Prostate gland (tissue), 2 donors: ENCODE measurements around the gene PRR19.
A peak's percentile ranks its signal among the peaks of the same experiment; 100 is the strongest.

Source experiments
- POLR2A ChIP-seq: fragments of 450-650 bp; IDR thresholded peaks from one replicate; pipeline ENCODE4 v1.6.1; 2016; ENCODE audit warnings: antibody characterized with exemption, mild to moderate bottlenecking
- TF ChIP-seq, protein P1 (sequence below), 4 experiments: fragments of 200-600 bp in 2 of 4; fragments of 450-650 bp in 2 of 4; sonication (generic) in 2 of 4; IDR thresholded peaks; 1 replicate in 3 of 4; 2 replicates in 1 of 4; pipeline ENCODE4 v1.5.1; 2016 to 2019; ENCODE audit warnings: antibody characterized with exemption in 4 of 4, mild to moderate bottlenecking in 2 of 4, moderate library complexity in 2 of 4

DNA sequence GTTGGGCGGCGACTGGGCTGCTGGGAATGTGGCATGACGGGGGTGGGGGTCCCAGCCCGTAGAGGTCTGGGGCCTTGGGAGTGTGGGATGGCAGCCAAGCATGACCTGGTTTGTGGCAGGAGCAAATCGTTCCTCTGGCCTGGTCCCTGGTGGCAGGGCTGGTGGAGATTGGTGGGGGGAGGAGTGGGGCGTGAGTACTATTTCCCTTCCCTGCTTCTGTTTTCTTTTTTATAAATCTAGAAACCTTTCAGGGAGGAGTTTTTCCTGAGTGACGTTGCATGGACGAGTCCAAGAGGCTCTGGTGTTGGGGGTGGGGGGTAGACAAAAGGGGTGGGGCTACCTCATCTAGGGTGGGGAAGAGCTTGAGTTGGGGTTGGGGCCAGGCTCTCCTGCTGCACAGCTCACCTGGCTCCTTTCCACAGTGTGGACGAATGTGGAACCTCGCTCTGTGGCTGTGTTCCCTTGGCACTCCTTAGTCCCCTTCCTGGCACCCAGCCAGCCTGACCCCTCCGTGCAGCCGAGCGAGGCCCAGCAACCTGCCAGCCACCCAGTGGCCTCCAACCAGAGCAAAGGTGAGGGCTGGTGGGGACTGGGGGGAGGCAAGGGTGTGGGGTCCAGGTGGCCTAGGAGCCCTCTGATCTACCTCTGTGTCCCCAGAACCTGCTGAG lies 15.4 kb upstream of the PRR19 start:
- peak; percentile 28 for TF ChIP-seq POLR2A
- TF ChIP-seq, protein P1, sequence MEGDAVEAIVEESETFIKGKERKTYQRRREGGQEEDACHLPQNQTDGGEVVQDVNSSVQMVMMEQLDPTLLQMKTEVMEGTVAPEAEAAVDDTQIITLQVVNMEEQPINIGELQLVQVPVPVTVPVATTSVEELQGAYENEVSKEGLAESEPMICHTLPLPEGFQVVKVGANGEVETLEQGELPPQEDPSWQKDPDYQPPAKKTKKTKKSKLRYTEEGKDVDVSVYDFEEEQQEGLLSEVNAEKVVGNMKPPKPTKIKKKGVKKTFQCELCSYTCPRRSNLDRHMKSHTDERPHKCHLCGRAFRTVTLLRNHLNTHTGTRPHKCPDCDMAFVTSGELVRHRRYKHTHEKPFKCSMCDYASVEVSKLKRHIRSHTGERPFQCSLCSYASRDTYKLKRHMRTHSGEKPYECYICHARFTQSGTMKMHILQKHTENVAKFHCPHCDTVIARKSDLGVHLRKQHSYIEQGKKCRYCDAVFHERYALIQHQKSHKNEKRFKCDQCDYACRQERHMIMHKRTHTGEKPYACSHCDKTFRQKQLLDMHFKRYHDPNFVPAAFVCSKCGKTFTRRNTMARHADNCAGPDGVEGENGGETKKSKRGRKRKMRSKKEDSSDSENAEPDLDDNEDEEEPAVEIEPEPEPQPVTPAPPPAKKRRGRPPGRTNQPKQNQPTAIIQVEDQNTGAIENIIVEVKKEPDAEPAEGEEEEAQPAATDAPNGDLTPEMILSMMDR (IDR thresholded peaks at IDR 0.05), result no peak
